K562 (cell line): Measurements from ENCODE around the gene RHOF. TPM values are rescaled to one million over a fixed set of nuclear protein-coding genes. Genes with fewer than 3 reads are reported as not detected.
A peak's percentile ranks its signal among the peaks of the same experiment; 100 is the strongest.

Source experiments
- CXXC5 ChIP-seq: fragments of 250-450 bp; sonication (Bioruptor Pico); IDR thresholded peaks from 2 replicates; pipeline ENCODE4 v1.8.0; 2022; ENCODE audit warnings: inconsistent platforms, mild to moderate bottlenecking, moderate library complexity
- DNMT1 ChIP-seq: fragments of 450-650 bp; IDR thresholded peaks from 2 replicates; pipeline ENCODE4 v1.6.1; 2016; ENCODE audit warnings: antibody characterized with exemption, mild to moderate bottlenecking
- ESRRA ChIP-seq: fragments of 450-650 bp; IDR thresholded peaks from 2 replicates; pipeline ENCODE4 v1.6.1; 2014; ENCODE audit warnings: low read depth, mild to moderate bottlenecking, moderate library complexity, borderline replicate concordance
- GABPB1 ChIP-seq: sonication (generic); formaldehyde crosslinking; IDR thresholded peaks from 2 replicates; pipeline ENCODE4 v1.8.0; 2022; ENCODE audit warnings: mild to moderate bottlenecking, missing genetic modification reagents
- KDM4B ChIP-seq, 2 experiments: fragments of 450-650 bp in 1 of 2; sonication (generic) in 1 of 2; IDR thresholded peaks; 2 replicates each; pipeline ENCODE4 v1.6.1; 2016 to 2017; ENCODE audit warnings: borderline replicate concordance in 2 of 2, antibody characterized with exemption in 1 of 2, low read depth in 1 of 2, mild to moderate bottlenecking in 1 of 2
- MAZ ChIP-seq, 2 experiments: fragments of 450-650 bp in 1 of 2; sonication (generic) in 1 of 2; formaldehyde crosslinking; IDR thresholded peaks in 1 of 2; conservative IDR thresholded peaks in 1 of 2; 2 replicates each; pipeline versions ENCODE4 v1.4.0 to v1.5.0; 2020; ENCODE audit warnings: mild to moderate bottlenecking in 1 of 2, missing genetic modification reagents in 1 of 2
- NR4A1 ChIP-seq, 2 experiments: fragments of 250-450 bp in 1 of 2; fragments of 450-650 bp in 1 of 2; sonication (Bioruptor Pico) in 1 of 2; IDR thresholded peaks; 2 replicates each; pipeline versions ENCODE4 v1.4.0 to v1.6.1; 2016 to 2020; ENCODE audit warnings: mild to moderate bottlenecking in 2 of 2, missing compliant biosample characterization in 1 of 2, missing genetic modification characterization in 1 of 2, moderate library complexity in 1 of 2
- OTX1 ChIP-seq: fragments of 450-650 bp; formaldehyde crosslinking; IDR thresholded peaks from 2 replicates; pipeline ENCODE4 v1.4.0; 2022; ENCODE audit warnings: mild to moderate bottlenecking
- POLR2A ChIP-seq: fragments of 450-650 bp; conservative IDR thresholded peaks from 2 replicates; pipeline ENCODE4 v1.6.1; 2016
- RAD51 ChIP-seq: fragments of 450-650 bp; IDR thresholded peaks from 2 replicates; pipeline ENCODE4 v1.7.1; 2016; ENCODE audit warnings: low read depth, mild to moderate bottlenecking, borderline replicate concordance
- TEAD1 ChIP-seq, 2 experiments: fragments of 450-650 bp in 1 of 2; sonication (generic) in 1 of 2; formaldehyde crosslinking; IDR thresholded peaks; 2 replicates each; pipeline versions ENCODE4 v1.4.0 to v1.8.0; 2020 to 2022; ENCODE audit warnings: mild to moderate bottlenecking in 2 of 2, missing genetic modification reagents in 1 of 2
- YY1 ChIP-seq, 3 experiments: IDR thresholded peaks; 2 replicates each; pipeline ENCODE4 v1.6.1; 2011; ENCODE audit warnings: low read length in 2 of 3, mild to moderate bottlenecking in 2 of 3, moderate library complexity in 2 of 3, borderline replicate concordance in 1 of 3, control low read depth in 1 of 3, low read depth in 1 of 3; ENCODE audit not compliant: insufficient read depth in 3 of 3, insufficient replicate concordance in 2 of 3, control insufficient read depth in 1 of 3, insufficient read length in 1 of 3; ENCODE audit errors: extremely low read depth in 1 of 3
- ZKSCAN3 ChIP-seq: fragments of 250-450 bp; sonication (Bioruptor Pico); IDR thresholded peaks from 2 replicates; pipeline ENCODE4 v1.4.0; 2020
- ZNF766 ChIP-seq: fragments of 200-800 bp; sonication (Bioruptor generic); conservative IDR thresholded peaks from 2 replicates; pipeline ENCODE4 v1.6.1; 2016; ENCODE audit warnings: missing genetic modification characterization, missing compliant biosample characterization
- polyA plus RNA-seq, 8 experiments: library from polyadenylated mRNA; depleted of rRNA in 4 of 8; stranded (reverse) in 5 of 8; unstranded in 3 of 8; fragments of >200 nt; fragmentation: Nextera tagmentation in 2 of 8; fragmentation: Illumina TruSeq in 1 of 8; extraction: Ambion mirVana in 2 of 8; extraction: Trizol in 1 of 8; gene quantifications; 2 replicates each; pipeline versions ENCODE4 v1.2.1 to v1.2.3, GENCODE V29; 2011 to 2014; ENCODE audit warnings: inconsistent platforms in 1 of 8, missing spikeins in 1 of 8
- total RNA-seq, 7 experiments: library from RNA; depleted of rRNA in 6 of 7; stranded (reverse); fragments of >200 nt in 6 of 7; fragmentation: Illumina TruSeq in 2 of 7; extraction: Trizol in 2 of 7; gene quantifications; 2 replicates each; pipeline versions ENCODE4 v1.2.1 to v1.2.3, GENCODE V29; 2011 to 2021; ENCODE audit warnings: low replicate concordance in 1 of 7
- TF ChIP-seq, protein P1 (sequence below): sonication (generic); formaldehyde crosslinking; IDR thresholded peaks from 2 replicates; pipeline ENCODE4 v1.9.0; 2022; ENCODE audit warnings: mild to moderate bottlenecking, missing genetic modification reagents
- TF ChIP-seq, protein P2 (sequence below): fragments of 450-650 bp; IDR thresholded peaks from 2 replicates; pipeline ENCODE4 v1.6.1; 2016; ENCODE audit warnings: borderline replicate concordance
- TF ChIP-seq, protein P3 (sequence below): sonication (generic); formaldehyde crosslinking; IDR thresholded peaks from 2 replicates; pipeline ENCODE4 v1.8.0; 2023; ENCODE audit warnings: mild to moderate bottlenecking, missing genetic modification reagents
- TF ChIP-seq, protein P4 (sequence below): sonication (generic); formaldehyde crosslinking; IDR thresholded peaks from 2 replicates; pipeline ENCODE4 v1.8.1; 2022; ENCODE audit warnings: missing genetic modification reagents

The RHOF gene
- total and polyA plus RNA-seq, 9 of the 15 experiments (the other 6 are each of a cell fraction or from before 2014, with no cell fraction given), result 0.13 to 10.1 (median 4.0) TPM

DNA sequence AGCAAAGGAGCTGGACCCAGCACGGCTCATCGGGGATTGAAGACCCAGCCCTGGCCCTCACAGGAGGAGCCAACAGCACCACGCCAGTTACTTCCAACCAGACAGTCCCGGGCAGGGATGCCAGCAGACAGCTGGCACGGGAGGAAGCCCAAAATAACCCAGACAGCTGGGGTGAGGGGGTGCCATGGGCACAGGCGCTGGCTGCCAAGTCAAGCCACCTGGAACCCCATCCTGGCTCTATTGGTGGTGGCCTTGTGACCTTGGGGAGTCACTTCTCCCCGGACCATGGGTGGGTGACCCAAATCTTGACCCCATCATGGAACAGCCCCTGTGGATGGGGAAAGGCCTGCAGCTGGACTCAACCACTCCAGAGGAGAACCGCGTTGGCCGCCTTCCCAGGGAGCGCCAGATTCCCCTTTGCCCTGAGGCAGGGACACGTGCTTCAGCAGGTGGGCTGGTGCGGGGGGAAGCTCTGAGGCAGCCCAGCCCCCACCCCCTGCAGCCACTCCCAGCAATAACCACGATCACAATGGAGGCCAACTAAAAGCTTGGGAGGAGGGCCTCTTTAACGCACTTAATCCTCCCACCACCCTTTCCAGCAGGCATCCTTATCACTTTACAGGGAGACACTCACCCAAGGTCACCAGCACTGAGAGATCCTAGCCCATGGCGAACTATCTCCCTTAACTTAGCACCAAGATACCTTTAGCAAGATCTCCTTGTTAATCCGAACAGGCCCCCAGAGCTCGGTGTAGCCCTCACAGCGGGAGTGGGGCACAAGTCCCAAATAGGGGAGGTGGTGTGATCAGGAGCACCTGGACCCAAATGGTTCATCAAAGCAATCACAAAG, 4.7 kb upstream of the RHOF start (continued):
- TF ChIP-seq NR4A1 (CRISPR knock-in tag; IDR thresholded peaks at IDR 0.05), result no peak
- TF ChIP-seq NR4A1 (tag; IDR thresholded peaks at IDR 0.05), result peak; percentile 36; the same call in 1 of the 2 replicates
- TF ChIP-seq, protein P1, sequence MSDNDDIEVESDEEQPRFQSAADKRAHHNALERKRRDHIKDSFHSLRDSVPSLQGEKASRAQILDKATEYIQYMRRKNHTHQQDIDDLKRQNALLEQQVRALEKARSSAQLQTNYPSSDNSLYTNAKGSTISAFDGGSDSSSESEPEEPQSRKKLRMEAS, result peak; percentile 84
- TF ChIP-seq DNMT1, result 0 out of 2 replicates have a peak, but pooled peaks have one; percentile 16
- TF ChIP-seq YY1 (IDR thresholded peaks at IDR 0.05; ENCODE audit: borderline replicate concordance in 1 of 3, control insufficient read depth in 1 of 3, extremely low read depth in 1 of 3, insufficient read depth in 3 of 3, insufficient read length in 1 of 3, insufficient replicate concordance in 2 of 3, low read depth in 1 of 3, low read length in 2 of 3), result peak in 1 of 3 experiments; percentile 70
- TF ChIP-seq GABPB1 (CRISPR knock-in tag), result 0 out of 2 replicates have a peak, but pooled peaks have one; percentile 15
- TF ChIP-seq, protein P2, sequence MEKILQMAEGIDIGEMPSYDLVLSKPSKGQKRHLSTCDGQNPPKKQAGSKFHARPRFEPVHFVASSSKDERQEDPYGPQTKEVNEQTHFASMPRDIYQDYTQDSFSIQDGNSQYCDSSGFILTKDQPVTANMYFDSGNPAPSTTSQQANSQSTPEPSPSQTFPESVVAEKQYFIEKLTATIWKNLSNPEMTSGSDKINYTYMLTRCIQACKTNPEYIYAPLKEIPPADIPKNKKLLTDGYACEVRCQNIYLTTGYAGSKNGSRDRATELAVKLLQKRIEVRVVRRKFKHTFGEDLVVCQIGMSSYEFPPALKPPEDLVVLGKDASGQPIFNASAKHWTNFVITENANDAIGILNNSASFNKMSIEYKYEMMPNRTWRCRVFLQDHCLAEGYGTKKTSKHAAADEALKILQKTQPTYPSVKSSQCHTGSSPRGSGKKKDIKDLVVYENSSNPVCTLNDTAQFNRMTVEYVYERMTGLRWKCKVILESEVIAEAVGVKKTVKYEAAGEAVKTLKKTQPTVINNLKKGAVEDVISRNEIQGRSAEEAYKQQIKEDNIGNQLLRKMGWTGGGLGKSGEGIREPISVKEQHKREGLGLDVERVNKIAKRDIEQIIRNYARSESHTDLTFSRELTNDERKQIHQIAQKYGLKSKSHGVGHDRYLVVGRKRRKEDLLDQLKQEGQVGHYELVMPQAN, result peak; percentile 77
- TF ChIP-seq ESRRA, result peak; percentile 90
- TF ChIP-seq OTX1 (CRISPR knock-in tag), result no peak
- TF ChIP-seq CXXC5 (CRISPR knock-in tag), result peak; percentile 83
- TF ChIP-seq, protein P3, sequence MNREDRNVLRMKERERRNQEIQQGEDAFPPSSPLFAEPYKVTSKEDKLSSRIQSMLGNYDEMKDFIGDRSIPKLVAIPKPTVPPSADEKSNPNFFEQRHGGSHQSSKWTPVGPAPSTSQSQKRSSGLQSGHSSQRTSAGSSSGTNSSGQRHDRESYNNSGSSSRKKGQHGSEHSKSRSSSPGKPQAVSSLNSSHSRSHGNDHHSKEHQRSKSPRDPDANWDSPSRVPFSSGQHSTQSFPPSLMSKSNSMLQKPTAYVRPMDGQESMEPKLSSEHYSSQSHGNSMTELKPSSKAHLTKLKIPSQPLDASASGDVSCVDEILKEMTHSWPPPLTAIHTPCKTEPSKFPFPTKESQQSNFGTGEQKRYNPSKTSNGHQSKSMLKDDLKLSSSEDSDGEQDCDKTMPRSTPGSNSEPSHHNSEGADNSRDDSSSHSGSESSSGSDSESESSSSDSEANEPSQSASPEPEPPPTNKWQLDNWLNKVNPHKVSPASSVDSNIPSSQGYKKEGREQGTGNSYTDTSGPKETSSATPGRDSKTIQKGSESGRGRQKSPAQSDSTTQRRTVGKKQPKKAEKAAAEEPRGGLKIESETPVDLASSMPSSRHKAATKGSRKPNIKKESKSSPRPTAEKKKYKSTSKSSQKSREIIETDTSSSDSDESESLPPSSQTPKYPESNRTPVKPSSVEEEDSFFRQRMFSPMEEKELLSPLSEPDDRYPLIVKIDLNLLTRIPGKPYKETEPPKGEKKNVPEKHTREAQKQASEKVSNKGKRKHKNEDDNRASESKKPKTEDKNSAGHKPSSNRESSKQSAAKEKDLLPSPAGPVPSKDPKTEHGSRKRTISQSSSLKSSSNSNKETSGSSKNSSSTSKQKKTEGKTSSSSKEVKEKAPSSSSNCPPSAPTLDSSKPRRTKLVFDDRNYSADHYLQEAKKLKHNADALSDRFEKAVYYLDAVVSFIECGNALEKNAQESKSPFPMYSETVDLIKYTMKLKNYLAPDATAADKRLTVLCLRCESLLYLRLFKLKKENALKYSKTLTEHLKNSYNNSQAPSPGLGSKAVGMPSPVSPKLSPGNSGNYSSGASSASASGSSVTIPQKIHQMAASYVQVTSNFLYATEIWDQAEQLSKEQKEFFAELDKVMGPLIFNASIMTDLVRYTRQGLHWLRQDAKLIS (CRISPR knock-in tag), result peak; percentile 69; the same call in 1 of the 2 replicates
- TF ChIP-seq, protein P4, sequence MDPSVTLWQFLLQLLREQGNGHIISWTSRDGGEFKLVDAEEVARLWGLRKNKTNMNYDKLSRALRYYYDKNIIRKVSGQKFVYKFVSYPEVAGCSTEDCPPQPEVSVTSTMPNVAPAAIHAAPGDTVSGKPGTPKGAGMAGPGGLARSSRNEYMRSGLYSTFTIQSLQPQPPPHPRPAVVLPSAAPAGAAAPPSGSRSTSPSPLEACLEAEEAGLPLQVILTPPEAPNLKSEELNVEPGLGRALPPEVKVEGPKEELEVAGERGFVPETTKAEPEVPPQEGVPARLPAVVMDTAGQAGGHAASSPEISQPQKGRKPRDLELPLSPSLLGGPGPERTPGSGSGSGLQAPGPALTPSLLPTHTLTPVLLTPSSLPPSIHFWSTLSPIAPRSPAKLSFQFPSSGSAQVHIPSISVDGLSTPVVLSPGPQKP (CRISPR knock-in tag), result no peak
- 0 out of 4 replicates have a peak, but pooled peaks of 1 of the 2 experiments have one; percentile 31 for TF ChIP-seq KDM4B (IDR thresholded peaks at IDR 0.05; ENCODE audit: borderline replicate concordance in 2 of 2, low read depth in 1 of 2)
- TF ChIP-seq POLR2A, result peak; percentile 33; the same call in 1 of the 2 replicates
- no peak for TF ChIP-seq ZKSCAN3 (CRISPR knock-in tag)
- TF ChIP-seq RAD51, result 0 out of 2 replicates have a peak, but pooled peaks have one; percentile 27
- no peak for TF ChIP-seq ZNF766 (CRISPR knock-in tag)
- 0 out of 4 replicates have a peak, but pooled peaks of 1 of the 2 experiments have one; percentile 9 for TF ChIP-seq TEAD1 (CRISPR knock-in tag; IDR thresholded peaks at IDR 0.05)
- TF ChIP-seq MAZ (CRISPR knock-in tag; conservative IDR thresholded peaks at IDR 0.05 in 1 of 2, IDR thresholded peaks at IDR 0.05 in 1 of 2), result 0 out of 4 replicates have a peak, but pooled peaks of 1 of the 2 experiments have one; percentile 38
